AG10803 (cell line): ENCODE results near the gene NHLRC2.

Source experiments
- DNase-seq: peaks from one replicate; pipeline ENCODE4 v3.0.0; 2010; ENCODE audit warnings: low read depth
- H3K4me3 ChIP-seq: 2 replicates; pipeline ENCODE4 v1.5.1; 2011; ENCODE audit warnings: mild to moderate bottlenecking, low read length, control low read depth
- CTCF ChIP-seq: conservative IDR thresholded peaks from 2 replicates; pipeline ENCODE4 v1.5.1; 2011; ENCODE audit warnings: mild to moderate bottlenecking, low read length, control low read depth, inconsistent platforms

The NHLRC2 gene

GRCh38 chr10:113945687-113946085, 91.2 kb downstream of the NHLRC2 start:
- no peak for TF ChIP-seq CTCF
- DNase-seq: no peak

GRCh38 chr10:113947184-113948041, 93.0 kb downstream of the NHLRC2 start:
- no peak for DNase-seq

More at GRCh38 chr10:113945687-113946085, 91.2 kb downstream of the NHLRC2 start:
- H3K4me3 ChIP-seq: no peak overlapping the region

GRCh38 chr10:113948048-113948447, 93.6 kb downstream of the NHLRC2 start:
- DNase-seq: no peak
- H3K4me3 ChIP-seq: no peak overlapping the region
- no peak for TF ChIP-seq CTCF

More at GRCh38 chr10:113947184-113948041, 93.0 kb downstream of the NHLRC2 start:
- TF ChIP-seq CTCF: no peak
- H3K4me3 ChIP-seq: no peak overlapping the region

GRCh38 chr10:113950268-113950667, 95.8 kb downstream of the NHLRC2 start:
- DNase-seq: no peak
- no peak for TF ChIP-seq CTCF
- H3K4me3 ChIP-seq: no peak overlapping the region

- no peak overlapping the region for H3K4me3 ChIP-seq
- no peak for DNase-seq
- TF ChIP-seq CTCF: 0 out of 2 replicates have a peak, but pooled peaks have one; percentile 3
Observed at GRCh38 chr10:113953505-113954272, 99.2 kb downstream of the NHLRC2 start.

- no peak for TF ChIP-seq CTCF
- H3K4me3 ChIP-seq: no peak overlapping the region
- no peak for DNase-seq
Observed at GRCh38 chr10:113954409-113954808, 99.9 kb downstream of the NHLRC2 start.
